Activated naive CD4-positive, alpha-beta T cell treated with anti-CD3 and anti-CD28 coated beads for 36 hours (primary cell): ENCODE measurements around the gene C1orf105. TPM values are rescaled to one million over a fixed set of nuclear protein-coding genes. Genes with fewer than 3 reads are reported as not detected.

Source experiments
- CTCF ChIA-PET: fragments of 350-600 bp; sonication (Branson Sonifier 250); formaldehyde crosslinking; loops from one replicate; lab custom pipeline; 2021; ENCODE audit warnings: antibody characterized with exemption; lab: Charles Lee
- DNase-seq: peaks from one replicate; pipeline ENCODE4 v3.0.0-alpha.2; 2020
- H3K27ac Mint-ChIP-seq: one replicate; pipeline ENCODE4 v1.8.0; 2021; ENCODE audit warnings: mild to moderate bottlenecking, mixed read lengths
- H3K27me3 Mint-ChIP-seq: one replicate; pipeline ENCODE4 v1.8.0; 2021; ENCODE audit warnings: low read depth, mixed read lengths
- H3K36me3 Mint-ChIP-seq: one replicate; pipeline ENCODE4 v1.8.0; 2021; ENCODE audit warnings: low read depth, mixed read lengths
- H3K4me1 Mint-ChIP-seq: one replicate; pipeline ENCODE4 v1.8.0; 2021; ENCODE audit warnings: low read depth, mixed read lengths
- H3K4me3 Mint-ChIP-seq: one replicate; pipeline ENCODE4 v1.8.0; 2021; ENCODE audit warnings: mild to moderate bottlenecking, moderate library complexity, mixed read lengths
- H3K9me3 Mint-ChIP-seq: one replicate; pipeline ENCODE4 v1.8.0; 2021; ENCODE audit warnings: mixed read lengths
- intact Hi-C: fragments of 100-400 bp; cut with micrococcal nuclease; formaldehyde crosslinking; loops from one replicate; pipeline ENCODE4 v1.15.1; 2023
- total RNA-seq, 2 experiments: library from RNA; stranded (reverse); gene quantifications; one replicate each; pipeline ENCODE4 v1.2.3, GENCODE V29; 2021

Gene C1orf105
- total RNA-seq, 2 experiments from 2014 or later = not detected

GRCh38 chr1:172408958-172409357 is 11.5 kb upstream of the C1orf105 start:
- no peak overlapping the region for H3K27ac Mint-ChIP-seq
- H3K4me3 Mint-ChIP-seq = no peak overlapping the region
- H3K9me3 Mint-ChIP-seq = no peaks in the 10 kb centered on the region
- CTCF ChIA-PET = interaction anchor here (0.9 to 1.3 kb wide), 2 partner anchors 10 to 42 kb away, joined by 3 to 9 read pairs; no protein-coding TSS in a partner anchor
- no peaks in the 10 kb centered on the region for H3K27me3 Mint-ChIP-seq
- no peak for DNase-seq
- peaks cover 17% of the 10 kb centered on the region for H3K4me1 Mint-ChIP-seq
- no peaks in the 10 kb centered on the region for H3K36me3 Mint-ChIP-seq
- intact Hi-C loops = no loop called here

- intact Hi-C loops = no loop called here
- H3K4me1 Mint-ChIP-seq = peaks cover 17% of the 10 kb centered on the region
- no peaks in the 10 kb centered on the region for H3K27me3 Mint-ChIP-seq
- CTCF ChIA-PET = interaction anchor here (1.3 to 3.0 kb wide), 2 partner anchors 11 to 19 kb away, joined by 3 to 15 read pairs; no protein-coding TSS in a partner anchor
- no peaks in the 10 kb centered on the region for H3K9me3 Mint-ChIP-seq
- no peak for DNase-seq
- no peak overlapping the region for H3K27ac Mint-ChIP-seq
- H3K4me3 Mint-ChIP-seq = no peak overlapping the region
- H3K36me3 Mint-ChIP-seq = no peaks in the 10 kb centered on the region
Observed at GRCh38 chr1:172410027-172410426, 10.5 kb upstream of the C1orf105 start.

GRCh38 chr1:172411791-172412338 is 8.6 kb upstream of the C1orf105 start:
- intact Hi-C loops = loop anchor here (1.0 kb wide), 2 partner anchors 32 to 74 kb away; no protein-coding TSS in a partner anchor
- Mint-ChIP-seq H3K27me3 (no peaks in the 10 kb centered on the region), H3K4me3 (no peak overlapping the region), H3K9me3 (no peaks in the 10 kb centered on the region), H3K27ac (no peak overlapping the region), H3K36me3 (no peaks in the 10 kb centered on the region), H3K4me1 (peaks cover 11% of the 10 kb centered on the region)
- CTCF ChIA-PET = interaction anchor here (0.8 to 3.0 kb wide), 6 partner anchors 9 to 409 kb away, joined by 3 to 15 read pairs (median 6); no protein-coding TSS in a partner anchor
- DNase-seq = no peak

GRCh38 chr1:172414331-172414730 is 6.2 kb upstream of the C1orf105 start:
- Mint-ChIP-seq H3K4me1 (peaks cover 11% of the 10 kb centered on the region), H3K27me3 (no peaks in the 10 kb centered on the region), H3K9me3 (no peaks in the 10 kb centered on the region), H3K4me3 (no peak overlapping the region), H3K27ac (no peak overlapping the region), H3K36me3 (no peaks in the 10 kb centered on the region)
- no peak for DNase-seq
- CTCF ChIA-PET = interaction anchor here (0.7 to 1.2 kb wide), 2 partner anchors 12 to 15 kb away, joined by 3 to 4 read pairs; no protein-coding TSS in a partner anchor
- intact Hi-C loops = no loop called here

- intact Hi-C loops = no loop called here
- Mint-ChIP-seq H3K9me3 (no peaks in the 10 kb centered on the region), H3K4me3 (no peak overlapping the region), H3K27me3 (no peaks in the 10 kb centered on the region), H3K27ac (no peak overlapping the region), H3K4me1 (peaks cover 23% of the 10 kb centered on the region), H3K36me3 (no peaks in the 10 kb centered on the region)
- CTCF ChIA-PET = interaction anchor here (1.1 to 3.3 kb wide), 6 partner anchors 12 to 419 kb away, joined by 4 to 10 read pairs (median 6); partner anchors contain the start of gene PIGC
- no peak for DNase-seq
Observed at GRCh38 chr1:172416496-172417035, 3.9 kb upstream of the C1orf105 start.

GRCh38 chr1:172417557-172417956 is 2.9 kb upstream of the C1orf105 start:
- intact Hi-C loops = no loop called here

GRCh38 chr1:172421974-172422604 is 1.6 kb downstream of the C1orf105 start:
- intact Hi-C loops = loop anchor here (10.0 kb wide), 1 partner anchor 637 kb away; the partner anchor contains the start of gene METTL13

More at GRCh38 chr1:172417557-172417956, 2.9 kb upstream of the C1orf105 start:
- Mint-ChIP-seq H3K27ac (no peak overlapping the region), H3K4me1 (peaks cover 17% of the 10 kb centered on the region), H3K4me3 (no peak overlapping the region), H3K27me3 (no peaks in the 10 kb centered on the region), H3K36me3 (no peaks in the 10 kb centered on the region), H3K9me3 (no peaks in the 10 kb centered on the region)
- CTCF ChIA-PET = interaction anchor here (0.8 to 3.3 kb wide), 6 partner anchors 11 to 415 kb away, joined by 4 to 10 read pairs (median 6); partner anchors contain the start of gene PIGC
- no peak for DNase-seq

GRCh38 chr1:172423336-172423735 is 2.9 kb downstream of the C1orf105 start:
- intact Hi-C loops = loop anchor here (10.0 kb wide), 1 partner anchor 639 kb away; the partner anchor contains the start of gene METTL13
- DNase-seq = no peak
- no peak overlapping the region for H3K27ac Mint-ChIP-seq
- H3K9me3 Mint-ChIP-seq = no peaks in the 10 kb centered on the region
- CTCF ChIA-PET = interaction anchor here (1.1 to 1.6 kb wide), 2 partner anchors 12 to 333 kb away, joined by 3 to 6 read pairs; no protein-coding TSS in a partner anchor
- no peaks in the 10 kb centered on the region for H3K27me3 Mint-ChIP-seq
- H3K4me3 Mint-ChIP-seq = no peak overlapping the region
- no peaks in the 10 kb centered on the region for H3K36me3 Mint-ChIP-seq
- peaks cover 17% of the 10 kb centered on the region for H3K4me1 Mint-ChIP-seq

More at GRCh38 chr1:172421974-172422604, 1.6 kb downstream of the C1orf105 start:
- Mint-ChIP-seq H3K4me1 (peaks cover 17% of the 10 kb centered on the region), H3K4me3 (no peak overlapping the region), H3K36me3 (no peaks in the 10 kb centered on the region), H3K9me3 (no peaks in the 10 kb centered on the region), H3K27ac (no peak overlapping the region), H3K27me3 (no peaks in the 10 kb centered on the region)
- CTCF ChIA-PET = no interaction called here
- DNase-seq = no peak

- intact Hi-C loops = loop anchor here (5.0 to 10.0 kb wide), 4 partner anchors 623 to 938 kb away; partner anchors contain the start of genes METTL13 and PRRC2C
- Mint-ChIP-seq H3K9me3 (no peaks in the 10 kb centered on the region), H3K27ac (no peak overlapping the region), H3K36me3 (no peaks in the 10 kb centered on the region), H3K4me1 (peaks cover 24% of the 10 kb centered on the region), H3K27me3 (no peaks in the 10 kb centered on the region), H3K4me3 (no peak overlapping the region)
- no peak for DNase-seq
- CTCF ChIA-PET = interaction anchor here (1.0 to 2.0 kb wide), 3 partner anchors 19 to 67 kb away, joined by 3 to 9 read pairs (median 3); partner anchors contain the start of gene PIGC
Observed at GRCh38 chr1:172425339-172425738, 4.9 kb downstream of the C1orf105 start.

- no peak overlapping the region for H3K4me3 Mint-ChIP-seq
- DNase-seq = no peak
- H3K27ac Mint-ChIP-seq = no peak overlapping the region
- no peaks in the 10 kb centered on the region for H3K9me3 Mint-ChIP-seq
- no peaks in the 10 kb centered on the region for H3K27me3 Mint-ChIP-seq
- H3K4me1 Mint-ChIP-seq = peaks cover 28% of the 10 kb centered on the region
- H3K36me3 Mint-ChIP-seq = no peaks in the 10 kb centered on the region
- intact Hi-C loops = loop anchor here (2.0 to 10.0 kb wide), 5 partner anchors 68 to 940 kb away; partner anchors contain the start of genes METTL13 and PRRC2C
- CTCF ChIA-PET = interaction anchor here (1.9 to 8.8 kb wide), 3 partner anchors 15 to 425 kb away, joined by 5 to 88 read pairs (median 13); partner anchors contain the start of gene PIGC
Observed at GRCh38 chr1:172427191-172427590, 6.7 kb downstream of the C1orf105 start.

GRCh38 chr1:172429331-172430127 is 9.0 kb downstream of the C1orf105 start:
- intact Hi-C loops = loop anchor here (1.0 to 10.0 kb wide), 11 partner anchors 15 to 942 kb away; partner anchors contain the start of genes METTL13, PIGC and PRRC2C
- no peak overlapping the region for H3K27ac Mint-ChIP-seq
- no peaks in the 10 kb centered on the region for H3K27me3 Mint-ChIP-seq
- peaks cover 5% of the 10 kb centered on the region for H3K36me3 Mint-ChIP-seq
- H3K4me3 Mint-ChIP-seq = no peak overlapping the region
- peaks cover 46% of the 10 kb centered on the region for H3K4me1 Mint-ChIP-seq
- CTCF ChIA-PET = interaction anchor here (0.7 to 8.8 kb wide), 22 partner anchors 8 to 444 kb away, joined by 3 to 88 read pairs (median 4); partner anchors contain the start of genes C1orf105 and PIGC
- H3K9me3 Mint-ChIP-seq = peaks cover 1% of the 10 kb centered on the region
- peak; percentile 77 for DNase-seq
